Gastroesophageal sphincter (tissue), 3 donors: ENCODE results near the gene PHF8.

Source experiments
- EP300 ChIP-seq: sonication (generic); formaldehyde crosslinking; IDR thresholded peaks from one replicate; pipeline ENCODE4 v1.6.1; 2017; ENCODE audit warnings: antibody characterized with exemption, mild to moderate bottlenecking
- POLR2A ChIP-seq, 2 donors: fragments of 450-650 bp; IDR thresholded peaks; one replicate each; pipeline ENCODE4 v1.6.1; 2017; ENCODE audit warnings: antibody characterized with exemption in 2 of 2, mild to moderate bottlenecking in 2 of 2, moderate library complexity in 1 of 2
- POLR2AphosphoS5 ChIP-seq: sonication (generic); formaldehyde crosslinking; IDR thresholded peaks from one replicate; pipeline ENCODE4 v1.6.1; 2017; ENCODE audit warnings: antibody characterized with exemption
- TF ChIP-seq, protein P1 (sequence below), 4 experiments: fragments of 200-600 bp in 2 of 4; fragments of 450-650 bp in 2 of 4; sonication (generic) in 1 of 4; IDR thresholded peaks; one replicate each; pipeline ENCODE4 v1.5.1; 2017 to 2019; ENCODE audit warnings: antibody characterized with exemption in 4 of 4, mild to moderate bottlenecking in 2 of 4, moderate library complexity in 2 of 4

DNA sequence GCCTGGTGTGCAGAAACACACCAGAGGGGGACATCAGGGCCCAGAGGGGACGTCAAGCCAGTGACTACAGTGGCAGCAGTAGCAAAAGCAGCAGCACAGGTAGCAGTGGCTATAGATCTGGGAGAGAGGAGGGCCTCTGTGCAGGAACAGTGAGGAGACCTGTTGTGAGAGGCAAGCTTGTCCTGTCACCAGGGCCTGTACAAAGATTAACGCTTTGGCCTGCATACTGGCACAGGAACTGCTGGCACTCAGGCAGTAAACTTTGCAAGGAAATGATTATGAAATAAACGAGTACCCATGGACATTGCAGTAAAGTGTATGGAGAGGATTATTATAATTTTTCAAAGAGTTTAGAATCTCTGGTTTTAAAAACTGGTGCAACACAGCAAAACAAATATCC is 5.5 kb upstream of the PHF8 start:
- TF ChIP-seq POLR2AphosphoS5 (no peak), POLR2A (IDR thresholded peaks at IDR 0.05) (no peak), EP300 (no peak)
- TF ChIP-seq, protein P1, sequence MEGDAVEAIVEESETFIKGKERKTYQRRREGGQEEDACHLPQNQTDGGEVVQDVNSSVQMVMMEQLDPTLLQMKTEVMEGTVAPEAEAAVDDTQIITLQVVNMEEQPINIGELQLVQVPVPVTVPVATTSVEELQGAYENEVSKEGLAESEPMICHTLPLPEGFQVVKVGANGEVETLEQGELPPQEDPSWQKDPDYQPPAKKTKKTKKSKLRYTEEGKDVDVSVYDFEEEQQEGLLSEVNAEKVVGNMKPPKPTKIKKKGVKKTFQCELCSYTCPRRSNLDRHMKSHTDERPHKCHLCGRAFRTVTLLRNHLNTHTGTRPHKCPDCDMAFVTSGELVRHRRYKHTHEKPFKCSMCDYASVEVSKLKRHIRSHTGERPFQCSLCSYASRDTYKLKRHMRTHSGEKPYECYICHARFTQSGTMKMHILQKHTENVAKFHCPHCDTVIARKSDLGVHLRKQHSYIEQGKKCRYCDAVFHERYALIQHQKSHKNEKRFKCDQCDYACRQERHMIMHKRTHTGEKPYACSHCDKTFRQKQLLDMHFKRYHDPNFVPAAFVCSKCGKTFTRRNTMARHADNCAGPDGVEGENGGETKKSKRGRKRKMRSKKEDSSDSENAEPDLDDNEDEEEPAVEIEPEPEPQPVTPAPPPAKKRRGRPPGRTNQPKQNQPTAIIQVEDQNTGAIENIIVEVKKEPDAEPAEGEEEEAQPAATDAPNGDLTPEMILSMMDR (IDR thresholded peaks at IDR 0.05) = no peak
